Activated naive CD4-positive, alpha-beta T cell treated with anti-CD3 and anti-CD28 coated beads, Interleukin-2, amount 50 U/mL, for 16 hours (primary cell): ENCODE data around the gene INSC.

Experiments used
- DNase-seq: peaks from one replicate; pipeline ENCODE4 v3.0.0-alpha.2; 2020

The INSC gene

DNA sequence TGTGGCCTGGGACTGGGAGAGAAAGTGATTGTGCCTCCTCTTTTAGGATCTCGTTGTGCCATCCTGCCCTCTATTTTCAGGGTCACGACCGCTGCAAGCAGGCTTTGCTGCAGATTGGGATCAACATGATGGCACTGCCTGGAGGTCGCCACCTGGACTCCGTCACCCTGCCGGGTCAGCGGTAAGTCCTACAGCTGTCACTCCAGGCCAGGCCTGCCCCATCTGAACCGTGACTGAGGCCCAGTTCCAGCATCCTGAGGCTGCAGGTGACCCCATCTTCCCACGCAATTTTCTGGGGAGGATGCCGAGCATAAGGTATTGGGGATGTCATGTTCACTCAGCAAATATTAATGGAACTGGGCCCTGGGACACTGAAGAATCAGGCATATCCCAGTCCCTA lies 34.3 kb downstream of the INSC start:
- no peak for DNase-seq

- no peak for DNase-seq
Observed at GRCh38 chr11:15150507-15150906, 35.8 kb downstream of the INSC start.

- DNase-seq, result no peak
Observed at GRCh38 chr11:15153231-15153630, 38.5 kb downstream of the INSC start.

- DNase-seq, result no peak
Observed at GRCh38 chr11:15157181-15157580, 42.5 kb downstream of the INSC start.

GRCh38 chr11:15157606-15158137 lies 42.9 kb downstream of the INSC start:
- no peak for DNase-seq

GRCh38 chr11:15158351-15159015 lies 43.8 kb downstream of the INSC start:
- DNase-seq, result no peak

- DNase-seq, result no peak
Observed at GRCh38 chr11:15159085-15159484, 44.4 kb downstream of the INSC start.

GRCh38 chr11:15161790-15162189 lies 47.1 kb downstream of the INSC start:
- DNase-seq, result no peak

DNA sequence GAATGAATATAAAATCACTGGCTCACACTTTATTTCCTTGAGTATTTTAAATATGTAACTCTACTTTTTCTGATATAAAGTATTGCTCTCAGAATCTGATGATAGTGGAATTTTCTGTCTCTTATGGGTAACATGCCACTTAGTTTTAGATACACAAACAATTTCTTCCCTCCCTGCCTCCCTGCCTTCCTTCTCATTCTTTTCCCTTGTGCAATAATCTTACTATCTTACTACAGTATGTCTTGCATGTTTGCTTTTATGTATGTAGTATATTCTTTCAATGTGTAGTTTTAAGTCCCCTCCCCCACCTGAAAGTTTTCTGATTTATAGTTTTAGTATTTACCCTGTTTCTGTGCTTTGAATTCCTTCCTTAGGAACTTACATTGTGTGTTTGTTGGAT lies 48.4 kb downstream of the INSC start:
- DNase-seq, result no peak

- DNase-seq, result no peak
Observed at GRCh38 chr11:15166204-15166603, 51.5 kb downstream of the INSC start.

GRCh38 chr11:15169815-15170551 lies 55.3 kb downstream of the INSC start:
- DNase-seq, result no peak

GRCh38 chr11:15170698-15171097 lies 56.0 kb downstream of the INSC start:
- DNase-seq, result no peak

DNA sequence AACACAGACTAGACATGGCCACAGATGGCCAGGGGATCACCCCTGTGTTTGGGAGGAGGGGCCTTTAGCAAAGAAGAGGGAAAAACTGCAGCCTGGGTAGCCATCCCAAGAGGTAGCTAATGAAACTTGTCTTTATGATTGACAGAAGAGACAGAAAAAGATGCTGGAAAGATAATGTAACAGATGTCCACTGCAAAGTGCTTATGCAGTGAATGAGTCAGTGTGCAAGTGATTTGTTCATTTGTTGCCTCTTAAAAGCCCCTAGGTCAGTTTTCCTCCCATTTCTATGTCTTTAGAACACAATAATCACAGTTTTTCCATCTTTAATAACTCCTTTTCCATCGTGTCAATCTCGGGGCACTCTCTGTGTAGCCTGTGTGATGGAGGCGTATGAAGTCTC lies 57.2 kb downstream of the INSC start:
- no peak for DNase-seq

DNA sequence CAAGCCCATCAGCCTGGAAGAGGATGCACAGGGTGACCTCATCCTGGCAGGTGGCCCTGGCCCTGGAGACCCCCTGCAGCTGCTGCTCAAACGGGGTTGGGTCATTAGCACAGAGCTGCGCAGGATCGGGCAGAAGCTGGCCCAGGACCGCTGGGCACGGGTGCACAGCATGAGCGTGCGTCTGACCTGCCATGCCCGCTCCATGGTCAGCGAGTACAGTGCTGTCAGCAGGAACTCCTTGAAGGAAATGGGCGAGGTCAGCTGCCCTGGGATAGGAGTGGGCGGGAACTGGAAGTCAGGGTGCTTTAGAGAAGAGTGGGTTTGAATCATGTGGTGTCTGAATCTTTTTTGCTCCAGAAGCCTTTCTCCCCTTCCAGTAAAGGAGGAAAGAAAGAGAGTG lies 61.1 kb downstream of the INSC start:
- DNase-seq, result no peak

GRCh38 chr11:15176646-15177163 lies 62.0 kb downstream of the INSC start:
- no peak for DNase-seq

GRCh38 chr11:15177491-15177890 lies 62.8 kb downstream of the INSC start:
- no peak for DNase-seq

- DNase-seq, result no peak
Observed at GRCh38 chr11:15178214-15178613, 63.5 kb downstream of the INSC start.

DNA sequence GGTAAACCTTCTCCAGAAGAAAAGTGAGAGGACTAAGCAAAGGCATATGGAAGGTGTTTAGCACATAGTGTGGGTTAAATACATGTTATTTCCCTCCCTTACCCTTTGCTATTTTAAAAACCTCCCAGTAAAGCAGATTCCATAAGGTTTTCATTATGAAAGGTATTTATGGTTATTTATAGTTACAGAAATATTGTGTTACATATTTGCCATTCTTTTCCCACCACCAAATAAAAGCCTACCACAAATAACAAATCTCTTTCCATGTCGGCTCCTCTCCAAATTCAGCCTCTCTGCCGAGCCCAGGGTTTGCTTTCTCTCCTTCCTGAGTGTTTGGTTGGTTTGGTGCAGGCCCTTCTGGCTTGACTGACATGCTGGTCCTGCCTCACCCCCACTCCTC lies 64.4 kb downstream of the INSC start:
- DNase-seq, result no peak

DNA sequence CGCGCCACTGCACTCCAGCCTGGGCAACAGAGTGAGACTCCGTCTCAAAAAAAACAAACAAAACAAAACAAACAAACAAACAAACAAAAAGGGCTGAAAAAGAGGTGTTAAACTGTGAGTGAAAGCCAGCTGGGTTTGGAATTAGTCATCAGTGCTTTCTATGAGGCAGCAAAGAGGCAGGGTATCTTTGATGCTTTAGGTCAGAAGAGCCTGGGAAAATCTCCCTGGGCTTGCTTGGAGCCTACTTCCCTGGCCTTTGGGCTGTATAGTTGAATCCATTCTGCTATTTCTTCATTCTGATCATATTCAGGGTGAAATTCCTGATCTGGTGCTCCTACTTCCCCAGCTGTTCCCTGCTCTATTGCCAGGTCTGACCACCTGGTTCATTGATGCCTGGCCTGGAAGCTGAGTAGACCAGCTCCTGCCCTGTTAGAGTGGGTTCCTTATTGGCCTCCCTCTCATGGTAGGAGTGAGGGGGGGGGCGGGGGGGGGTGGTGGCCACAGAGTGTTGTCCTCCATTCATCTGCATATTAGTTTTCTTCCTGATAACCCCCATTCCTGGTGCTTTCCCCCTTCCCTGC lies 65.6 kb downstream of the INSC start:
- no peak for DNase-seq

- no peak for DNase-seq
Observed at GRCh38 chr11:15182372-15182771, 67.6 kb downstream of the INSC start.

DNA sequence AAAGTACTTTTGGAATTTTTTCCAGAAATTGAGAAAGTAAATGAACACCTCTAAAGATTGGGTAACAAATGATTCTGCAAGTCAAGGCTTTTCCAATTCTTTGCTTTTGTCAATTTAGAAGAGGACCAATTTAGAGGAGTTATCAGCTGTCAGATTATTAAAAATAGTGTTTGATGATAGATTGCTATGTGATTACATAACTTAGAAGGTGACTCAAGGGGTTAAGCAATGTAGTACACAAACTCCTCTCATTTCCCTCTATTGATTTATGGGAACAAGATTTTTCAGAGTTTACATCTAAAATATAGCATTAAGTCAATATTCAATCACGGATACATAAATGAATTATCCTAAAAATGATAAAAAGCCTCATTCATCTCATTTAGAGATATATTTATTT lies 70.3 kb downstream of the INSC start:
- DNase-seq, result no peak

DNA sequence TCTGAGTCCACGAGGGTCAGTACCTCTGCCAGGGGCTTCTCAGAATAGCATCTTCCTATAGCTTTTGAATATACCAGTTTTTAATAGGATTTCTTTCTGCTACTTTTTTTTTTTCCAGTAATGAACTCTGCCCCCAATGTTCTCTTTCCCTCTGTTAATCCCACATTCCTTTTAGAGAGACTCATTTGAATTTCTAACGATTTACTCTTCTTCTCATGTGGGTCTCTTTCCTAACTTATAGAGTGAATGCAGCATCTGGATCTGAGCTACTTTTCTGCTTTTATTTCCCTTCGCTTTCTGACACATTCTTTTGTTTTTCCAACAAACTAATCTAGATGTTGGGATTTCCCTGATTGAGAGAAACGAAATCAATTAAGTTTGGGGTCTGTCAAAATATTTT lies 71.4 kb downstream of the INSC start:
- DNase-seq, result no peak

DNA sequence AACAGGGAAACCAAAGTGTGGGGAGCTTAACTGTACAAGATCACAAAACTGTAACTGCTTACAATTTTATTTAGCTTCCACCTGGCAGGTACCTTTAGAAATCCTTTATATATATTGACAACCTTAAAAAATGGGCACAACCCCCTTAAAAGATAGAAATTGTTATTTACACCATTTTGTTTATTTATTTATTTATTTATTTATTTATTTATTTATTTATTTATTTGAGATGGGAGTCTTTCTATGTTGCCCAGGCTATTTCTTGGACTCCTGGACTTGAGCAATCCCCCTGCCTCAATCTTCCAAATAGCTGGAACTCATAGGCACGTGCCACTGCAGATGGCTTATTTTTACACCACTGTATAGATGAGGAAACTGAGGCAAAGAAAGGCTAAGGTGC lies 74.5 kb downstream of the INSC start:
- no peak for DNase-seq
